ENCODE results near the gene PURB.
"Not testable (repeated sequence)": the region's sequence is repeated elsewhere in the genome, so short reads cannot be mapped to it uniquely, and the experiment has no call there.

Gene PURB

GRCh38 chr7:44885394-44886317, at the start of gene PURB:
PURB (minus strand) TSS chr7:44885530; CDS start chr7:44885348, 182 bp downstream.
- peak; percentile 96 for DNase-seq

- DNase-seq: no peak
These were observed 49.7 kb upstream of the PURB start for GRCh38 chr7:44935016-44935415.

GRCh38 chr7:44934510-44934909, 49.2 kb upstream of the PURB start:
- not testable (repeated sequence) for DNase-seq

- DNase-seq: no peak
These were observed 45.6 kb upstream of the PURB start for GRCh38 chr7:44930921-44931320.

GRCh38 chr7:44922351-44922694, 37.0 kb upstream of the PURB start:
- DNase-seq: no peak

DNA sequence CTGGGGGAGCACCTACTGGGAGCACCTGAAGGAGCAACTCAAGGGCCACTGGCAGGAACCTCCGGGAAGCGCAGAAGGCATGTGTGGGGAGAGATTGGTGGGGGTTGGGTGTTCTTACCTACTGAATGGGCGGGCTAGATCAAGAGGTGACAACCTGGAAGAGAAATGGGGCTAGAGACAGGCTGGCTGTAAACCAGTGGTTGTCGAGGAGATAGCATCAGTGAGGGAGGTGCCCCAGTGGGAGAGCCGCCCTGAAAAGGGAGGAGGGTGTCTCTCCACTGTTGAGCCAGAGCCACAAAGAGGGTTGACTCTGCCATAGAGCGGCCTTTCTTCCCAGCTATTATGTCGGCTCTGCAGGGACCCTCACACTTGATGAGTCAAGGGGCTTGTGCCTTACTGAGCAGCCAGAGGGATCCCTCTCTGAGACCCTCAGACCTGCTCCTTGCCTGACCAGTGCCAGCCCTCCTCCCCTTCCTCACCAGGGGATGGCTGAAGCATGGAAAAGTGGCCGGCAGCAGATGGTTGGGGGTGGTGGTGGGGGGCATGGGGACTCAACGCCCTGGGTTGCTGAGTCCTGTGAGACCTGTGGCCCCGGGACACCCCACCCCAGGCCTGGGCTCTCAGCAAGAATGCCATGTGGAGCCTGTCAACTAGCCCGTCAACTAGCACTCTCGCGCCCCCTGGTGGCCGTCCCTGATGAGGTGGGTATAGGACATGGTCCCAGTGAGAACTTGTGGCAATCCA, 36.4 kb upstream of the PURB start:
- peak; percentile 28 for DNase-seq

DNA sequence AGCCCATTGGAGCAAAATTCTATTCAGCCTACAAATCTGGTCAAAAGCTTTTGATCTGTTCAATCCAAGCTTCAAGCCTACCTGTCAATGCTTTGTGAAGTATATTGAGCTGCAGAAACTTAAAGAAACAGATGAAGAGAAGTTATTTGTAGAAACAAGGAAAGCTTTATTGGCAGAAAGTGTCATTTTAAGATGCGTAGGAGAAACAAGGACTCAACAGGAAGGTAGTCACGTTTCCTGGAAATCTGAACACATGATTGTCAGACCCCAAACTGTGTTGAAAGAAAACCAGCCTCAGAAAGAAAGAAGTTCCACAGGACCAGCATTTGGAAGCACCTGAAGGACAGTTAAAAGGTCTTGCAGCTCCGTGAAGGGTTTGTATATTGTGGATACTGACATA, 34.8 kb upstream of the PURB start:
- no peak for DNase-seq

GRCh38 chr7:44918029-44918428, 32.7 kb upstream of the PURB start:
- no peak for DNase-seq

DNA sequence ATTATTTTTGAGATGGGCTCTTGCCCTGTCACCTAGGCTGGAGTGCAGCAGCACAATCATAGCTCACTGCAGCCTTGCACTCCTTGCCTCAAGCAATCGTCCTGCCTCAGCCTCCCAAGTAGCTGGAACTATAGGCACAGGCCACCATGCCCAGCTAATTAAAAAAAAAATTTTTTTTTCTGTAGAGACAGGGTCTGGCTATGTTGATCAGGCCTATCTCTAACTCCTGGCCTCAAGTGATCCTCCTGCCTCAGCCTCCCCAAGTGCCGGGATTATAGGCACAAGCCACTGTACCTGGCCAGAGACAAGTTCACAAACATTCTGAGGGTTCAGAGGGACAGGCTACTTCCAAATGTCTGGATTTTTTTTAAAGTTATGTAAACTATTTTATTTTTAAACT, 32.1 kb upstream of the PURB start:
- no peak for DNase-seq

DNA sequence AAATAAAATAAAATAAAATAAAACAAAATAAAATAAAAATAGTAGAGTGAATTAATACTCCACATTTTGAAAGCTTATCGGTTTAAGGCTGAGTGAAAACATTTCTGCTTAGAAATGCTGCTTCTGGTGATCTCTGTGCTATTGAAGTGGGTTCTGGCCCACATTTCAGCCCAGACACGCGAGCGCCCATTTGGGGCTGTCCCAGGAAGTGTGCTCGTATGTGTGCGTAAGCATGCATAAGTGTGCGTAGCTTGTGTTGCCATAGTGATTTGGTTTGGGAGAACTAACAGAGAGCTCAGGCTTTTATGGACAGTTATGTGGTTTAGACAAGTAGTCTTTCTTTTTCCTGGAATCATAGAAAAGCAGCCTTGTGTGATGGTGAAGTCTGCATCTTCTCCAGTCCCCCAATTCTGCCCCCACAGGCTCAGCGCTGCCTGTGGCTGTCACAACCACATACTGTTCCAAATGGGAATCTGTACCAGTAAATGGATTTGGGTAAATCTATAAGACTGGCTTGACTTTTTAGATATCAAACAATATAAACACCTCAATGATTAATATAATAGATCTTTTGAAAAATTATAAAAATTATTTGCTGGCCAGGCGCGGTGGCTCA, 29.8 kb upstream of the PURB start:
- DNase-seq: peak; percentile 64

DNA sequence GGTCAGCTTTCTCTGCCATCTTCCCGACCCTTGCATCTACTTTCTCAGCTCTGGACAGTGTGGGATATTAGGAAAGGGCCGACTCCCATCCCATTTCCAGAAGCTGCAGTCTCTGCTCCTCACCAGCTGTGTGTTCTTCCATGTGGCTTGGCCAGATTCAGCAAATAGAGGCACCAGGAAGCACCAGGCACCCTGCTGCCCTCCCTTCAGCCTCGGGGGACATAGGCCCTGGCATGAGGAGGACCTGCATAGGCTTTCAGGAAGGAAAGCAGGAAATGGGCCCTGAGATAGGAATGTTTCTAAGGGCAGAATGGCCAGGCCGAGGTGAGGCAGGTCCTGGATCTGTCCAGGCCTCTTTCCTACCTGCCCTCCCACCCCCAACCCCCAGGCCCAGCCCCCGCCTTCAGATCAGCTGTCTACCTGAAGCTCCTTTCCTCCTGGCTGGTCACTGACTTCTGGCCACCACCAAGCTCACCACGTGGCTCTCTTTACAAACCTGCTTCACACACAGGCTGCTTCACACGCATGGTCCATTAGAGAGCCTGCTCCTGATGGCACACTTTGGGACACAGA, 27.5 kb upstream of the PURB start:
- no peak for DNase-seq

GRCh38 chr7:44911911-44912310, 26.6 kb upstream of the PURB start:
- DNase-seq: no peak

DNA sequence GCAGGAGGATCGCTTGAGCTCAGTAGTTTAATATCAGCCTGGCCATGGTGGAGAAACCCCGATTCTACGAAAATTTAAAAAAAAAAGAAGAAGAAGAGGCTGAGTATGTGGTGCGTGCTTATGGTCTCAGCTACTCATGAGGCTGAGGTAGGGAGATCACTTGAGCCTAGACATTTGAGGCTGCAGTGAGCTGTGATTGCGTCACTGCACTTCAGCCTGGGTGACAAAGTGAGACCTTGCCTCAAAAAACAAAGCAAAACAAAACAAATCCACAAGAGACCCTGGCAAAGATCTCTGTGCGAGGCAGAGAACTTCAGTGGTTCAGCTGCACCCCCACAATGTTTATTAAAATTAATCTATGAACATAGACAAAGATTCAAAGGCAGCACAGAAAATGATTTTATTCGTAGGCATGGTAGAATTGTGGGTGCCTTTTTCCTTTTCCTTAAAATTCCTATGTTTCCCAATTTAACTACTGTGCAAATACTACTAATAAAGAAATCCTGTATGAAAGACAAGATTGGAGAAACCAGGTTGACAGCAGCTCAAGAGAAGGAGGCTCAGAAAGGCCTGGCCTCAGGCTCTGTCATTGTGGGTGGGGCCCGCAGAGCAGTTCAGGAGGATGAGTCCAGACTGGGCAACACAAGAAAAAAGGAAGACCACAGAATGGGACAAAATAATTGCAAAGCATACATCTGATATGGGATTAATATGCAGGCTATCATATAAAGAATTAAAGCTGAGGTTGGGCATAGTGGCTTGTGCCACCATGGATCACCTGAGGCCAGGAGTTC, 24.5 kb upstream of the PURB start:
- no peak for DNase-seq

DNA sequence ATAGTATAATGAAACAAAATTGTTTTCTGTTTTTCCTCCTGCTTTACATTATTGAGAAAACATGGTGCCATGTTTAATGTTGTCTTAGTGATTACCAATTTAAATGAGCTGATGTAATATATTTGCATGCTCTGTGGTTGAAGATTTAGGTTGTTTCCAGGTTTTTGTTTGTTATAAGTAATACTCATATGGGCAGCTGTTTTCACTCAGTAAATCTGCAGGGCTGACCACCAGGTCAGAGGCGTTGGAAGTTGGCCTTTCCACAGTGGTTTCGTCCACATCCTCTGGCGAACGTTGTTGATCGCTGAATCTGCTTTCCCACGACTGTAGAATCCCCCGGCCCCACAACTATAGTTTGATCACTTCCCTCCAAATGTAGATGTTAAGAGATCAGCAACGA, 21.6 kb upstream of the PURB start:
- DNase-seq: no peak

DNA sequence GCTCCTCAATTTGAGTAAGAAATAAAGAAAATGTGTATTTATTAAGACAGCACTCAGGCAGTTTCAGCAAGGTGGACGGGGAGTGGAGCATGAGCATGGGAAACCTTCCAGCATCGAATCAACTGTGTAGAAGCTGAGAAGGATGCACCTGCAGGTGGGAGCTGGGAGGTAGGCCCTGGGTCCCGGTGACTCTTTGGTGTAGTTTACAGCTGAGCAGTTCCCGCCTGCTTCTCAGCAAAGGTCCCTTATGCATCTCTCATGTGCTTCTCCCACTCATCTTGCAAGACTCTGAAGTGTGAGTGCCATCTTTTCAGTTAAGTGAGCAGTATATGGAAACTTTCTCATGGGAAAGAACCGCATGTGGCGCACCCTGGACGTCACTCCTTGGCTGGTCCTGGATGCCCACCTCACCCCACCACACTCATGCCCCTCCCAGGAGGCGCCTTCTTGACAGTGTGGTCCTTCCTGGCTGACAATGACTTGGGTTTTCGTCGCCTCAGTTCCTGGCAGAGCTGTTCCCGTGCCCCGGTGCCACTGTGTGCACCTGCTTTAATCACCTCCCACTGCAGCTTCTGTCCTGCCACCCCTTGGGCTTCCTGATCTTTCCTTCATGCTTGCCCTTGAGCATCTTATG, 19.8 kb upstream of the PURB start:
- DNase-seq: no peak

- DNase-seq: no peak
These were observed 14.1 kb upstream of the PURB start for GRCh38 chr7:44899443-44899842.

DNA sequence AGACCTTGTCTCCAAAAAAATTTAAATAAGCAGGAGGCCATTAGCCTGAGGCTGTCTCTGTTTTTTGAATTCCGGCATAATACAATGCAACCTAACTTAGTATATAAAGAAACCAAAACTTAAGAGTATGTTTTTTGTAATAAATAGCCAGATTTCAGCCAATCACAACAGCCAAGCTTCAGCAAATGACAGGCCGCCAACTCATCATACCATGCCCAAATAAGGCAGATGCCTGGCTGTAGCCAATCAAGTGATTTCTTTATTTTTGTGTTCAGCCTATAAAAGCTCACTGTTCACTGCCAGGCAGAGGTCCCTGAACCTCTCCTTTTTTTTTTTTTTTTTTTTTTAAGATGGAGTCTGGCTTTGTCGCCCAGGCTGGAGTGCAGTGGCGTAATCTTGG, 12.7 kb upstream of the PURB start:
- DNase-seq: no peak

- no peak for DNase-seq
These were observed 12.0 kb upstream of the PURB start for GRCh38 chr7:44897309-44897708.

GRCh38 chr7:44894888-44895580, 9.7 kb upstream of the PURB start:
- no peak for DNase-seq

DNA sequence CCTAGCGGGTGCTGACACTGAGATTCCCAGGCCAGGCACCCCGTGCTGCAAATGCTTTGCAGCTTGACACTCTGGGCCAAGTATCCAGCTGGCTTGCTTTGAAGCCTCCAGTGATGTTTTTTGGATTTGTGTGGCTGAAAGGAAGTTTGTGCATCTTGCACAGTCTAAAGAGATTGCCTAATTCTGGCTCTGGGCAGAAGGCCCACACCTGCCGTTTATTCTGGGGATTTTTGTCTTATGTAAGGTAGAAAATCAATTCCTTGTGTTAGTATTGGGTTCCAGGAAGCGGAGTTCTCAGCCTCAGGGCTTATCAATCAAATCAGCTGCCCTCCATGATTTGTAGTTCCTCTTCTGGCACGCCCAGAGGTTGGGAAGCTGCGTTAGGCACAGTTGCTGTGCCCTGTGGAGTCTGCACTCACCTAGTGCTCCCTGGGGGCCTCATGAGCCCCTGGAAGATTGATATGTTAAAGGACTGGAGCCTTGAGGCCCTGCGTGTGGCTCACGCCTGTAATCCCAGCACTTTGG, 8.4 kb upstream of the PURB start:
- DNase-seq: no peak

DNA sequence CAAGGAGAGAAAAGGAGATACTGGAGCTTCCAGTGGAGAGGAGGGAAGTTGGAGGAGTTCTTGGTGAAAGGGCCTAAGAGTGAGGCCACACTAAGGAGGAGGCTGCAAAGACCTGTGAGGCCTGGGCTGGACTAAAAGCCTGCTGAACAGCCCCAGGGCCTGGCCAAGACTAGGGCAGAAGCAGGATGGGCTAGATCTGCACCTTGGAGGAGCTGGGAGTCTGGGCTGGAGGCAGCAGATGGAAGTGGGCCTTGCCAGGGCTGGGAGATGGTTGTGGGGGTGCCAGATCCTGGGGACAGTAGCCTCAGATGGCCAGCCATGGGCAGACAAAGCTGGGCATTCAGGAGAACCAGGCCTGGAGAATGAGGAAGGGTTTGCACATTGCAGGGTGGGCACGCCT, 6.5 kb upstream of the PURB start:
- no peak for DNase-seq

Data from DMS79 treated with DMSO at 0.1 percent for 48 hours (cell line).